HL-60 (cell line): ENCODE measurements around the gene NCOA5.

Experiments used
- DNase-seq, 2 experiments: peaks; one replicate each; pipeline ENCODE4 v3.0.0-alpha.2; 2010 to 2020; ENCODE audit warnings: low read depth in 1 of 2, low spot score in 1 of 2
- H3K27ac ChIP-seq: fragments of 250-450 bp; sonication (Bioruptor Pico); replicated peaks from 2 replicates; pipeline ENCODE4 v1.5.1; 2020; ENCODE audit warnings: mild to moderate bottlenecking, moderate library complexity
- H3K27me3 ChIP-seq: fragments of 250-450 bp; sonication (Bioruptor Pico); 2 replicates; pipeline ENCODE4 v1.5.1; 2021; ENCODE audit warnings: mild to moderate bottlenecking, moderate library complexity; ENCODE audit not compliant: insufficient read depth, poor library complexity, severe bottlenecking
- H3K4me3 ChIP-seq: replicated peaks from 2 replicates; pipeline ENCODE4 v1.5.1; 2011; ENCODE audit warnings: mild to moderate bottlenecking, control low read depth, low read length; ENCODE audit not compliant: insufficient read depth
- CTCF ChIP-seq: IDR thresholded peaks from one replicate; pipeline ENCODE4 v1.5.1; 2011; ENCODE audit warnings: low read length, control low read depth, inconsistent platforms; ENCODE audit not compliant: insufficient read depth
- GABPA ChIP-seq: IDR thresholded peaks from 2 replicates; pipeline ENCODE4 v1.6.1; 2012; ENCODE audit warnings: low read depth
- POLR2AphosphoS5 ChIP-seq: IDR thresholded peaks from 2 replicates; pipeline ENCODE4 v1.6.1; 2012; ENCODE audit warnings: low read depth
- REST ChIP-seq: IDR thresholded peaks from 2 replicates; pipeline ENCODE4 v1.6.1; 2012; ENCODE audit warnings: low read depth; ENCODE audit not compliant: insufficient replicate concordance
- SPI1 ChIP-seq: IDR thresholded peaks from 2 replicates; pipeline ENCODE4 v1.6.1; 2012; ENCODE audit warnings: low read depth, mild to moderate bottlenecking, borderline replicate concordance

The NCOA5 gene

GRCh38 chr20:46108976-46109375, 19.2 kb upstream of the NCOA5 start:
- no peak for DNase-seq
- no peak overlapping the region for H3K27ac ChIP-seq
- H3K4me3 ChIP-seq = no peak overlapping the region
- TF ChIP-seq POLR2AphosphoS5 (no peak), REST (no peak), CTCF (no peak), GABPA (no peak), SPI1 (no peak)
- peaks cover 11% of the 10 kb centered on the region for H3K27me3 ChIP-seq

- Histone ChIP-seq H3K27me3 (peaks cover 14% of the 10 kb centered on the region), H3K4me3 (no peak overlapping the region), H3K27ac (no peak overlapping the region)
- DNase-seq = no peak
- TF ChIP-seq SPI1 = no peak
- TF ChIP-seq REST = no peak
- no peak for TF ChIP-seq POLR2AphosphoS5
- TF ChIP-seq GABPA = no peak
- TF ChIP-seq CTCF = no peak
These were observed 18.7 kb upstream of the NCOA5 start for GRCh38 chr20:46108435-46108841.

GRCh38 chr20:46107061-46107460, 17.3 kb upstream of the NCOA5 start:
- Histone ChIP-seq H3K27ac (no peak overlapping the region), H3K4me3 (no peak overlapping the region), H3K27me3 (peaks cover 12% of the 10 kb centered on the region)
- TF ChIP-seq CTCF = no peak
- TF ChIP-seq REST = no peak
- no peak for TF ChIP-seq GABPA
- no peak for TF ChIP-seq POLR2AphosphoS5
- TF ChIP-seq SPI1 = no peak
- no peak for DNase-seq
